Measurements from ENCODE around the gene TFCP2.

The TFCP2 gene

GRCh38 chr12:51150777-51151176 is 22.2 kb downstream of the TFCP2 start:
- no peak for DNase-seq (ENCODE audit: low read depth)

GRCh38 chr12:51147309-51147708 is 25.6 kb downstream of the TFCP2 start:
- no peak for DNase-seq (ENCODE audit: low read depth)

GRCh38 chr12:51139292-51139844 is 33.6 kb downstream of the TFCP2 start:
- no peak for DNase-seq (ENCODE audit: low read depth)

- DNase-seq (ENCODE audit: low read depth) = no peak
Observed at GRCh38 chr12:51132693-51133092, 40.2 kb downstream of the TFCP2 start.

- DNase-seq (ENCODE audit: low read depth) = no peak
Observed at GRCh38 chr12:51131745-51132521, 41.0 kb downstream of the TFCP2 start.

- no peak for DNase-seq (ENCODE audit: low read depth)
Observed at GRCh38 chr12:51128919-51129318, 44.0 kb downstream of the TFCP2 start.

GRCh38 chr12:51127050-51127729 is 45.7 kb downstream of the TFCP2 start:
- DNase-seq (ENCODE audit: low read depth) = no peak

GRCh38 chr12:51126297-51126696 is 46.6 kb downstream of the TFCP2 start:
- no peak for DNase-seq (ENCODE audit: low read depth)

- no peak for DNase-seq (ENCODE audit: low read depth)
Observed at GRCh38 chr12:51124504-51124903, 48.4 kb downstream of the TFCP2 start.

GRCh38 chr12:51122844-51123243 is 50.1 kb downstream of the TFCP2 start:
- no peak for DNase-seq (ENCODE audit: low read depth)

GRCh38 chr12:51118706-51119105 is 54.2 kb downstream of the TFCP2 start:
- DNase-seq (ENCODE audit: low read depth) = no peak

GRCh38 chr12:51115533-51115932 is 57.4 kb downstream of the TFCP2 start:
- DNase-seq (ENCODE audit: low read depth) = no peak

GRCh38 chr12:51108136-51108535 is 64.8 kb downstream of the TFCP2 start:
- no peak for DNase-seq (ENCODE audit: low read depth)

GRCh38 chr12:51103977-51104376 is 69.0 kb downstream of the TFCP2 start:
- no peak for DNase-seq (ENCODE audit: low read depth)

GRCh38 chr12:51098611-51099010 is 74.3 kb downstream of the TFCP2 start:
- no peak for DNase-seq (ENCODE audit: low read depth)

- DNase-seq (ENCODE audit: low read depth) = no peak
Observed at GRCh38 chr12:51090705-51091229, 82.2 kb downstream of the TFCP2 start.

GRCh38 chr12:51087818-51088217 is 85.1 kb downstream of the TFCP2 start:
- no peak for DNase-seq (ENCODE audit: low read depth)

GRCh38 chr12:51086933-51087332 is 86.0 kb downstream of the TFCP2 start:
- DNase-seq (ENCODE audit: low read depth) = no peak

GRCh38 chr12:51085757-51086156 is 87.2 kb downstream of the TFCP2 start:
- no peak for DNase-seq (ENCODE audit: low read depth)

GRCh38 chr12:51083126-51083833 is 89.7 kb downstream of the TFCP2 start, which contains the start of gene CSRNP2:
TSS of gene CSRNP2 (minus strand) at chr12:51083596. CDS start at chr12:51076561, 7,035 bp downstream.
- DNase-seq (ENCODE audit: low read depth) = peak; percentile 92

- DNase-seq (ENCODE audit: low read depth) = no peak
Observed at GRCh38 chr12:51082561-51083125, 90.3 kb downstream of the TFCP2 start.

GRCh38 chr12:51081421-51081820 is 91.5 kb downstream of the TFCP2 start:
- no peak for DNase-seq (ENCODE audit: low read depth)
